Measurements from ENCODE around the gene NT5DC3. TPM values are rescaled to one million over a fixed set of nuclear protein-coding genes. Genes with fewer than 3 reads are reported as not detected.

The NT5DC3 gene
- total RNA-seq: 3.9 and 13.8 TPM in 2 replicates

GRCh38 chr12:103840876-103841689 lies at the start of gene NT5DC3:
NT5DC3 (minus strand) TSS chr12:103841234; CDS start chr12:103841156, 78 bp downstream.

Other genes with a start within 250 kb of the NT5DC3 start
- gene HSP90B1, start 89.2 kb upstream of the NT5DC3 start, total RNA-seq: 2,322 and 2,701 TPM in 2 replicates
- 27.6 and 28.2 TPM in 2 replicates for gene TDG, start 124.6 kb upstream of the NT5DC3 start, total RNA-seq
- 29.2 and 74.8 TPM in 2 replicates for gene GLT8D2, start 209.0 kb upstream of the NT5DC3 start, total RNA-seq
- 24.4 and 30.3 TPM in 2 replicates for gene HCFC2, start 223.3 kb upstream of the NT5DC3 start, total RNA-seq

All from smooth muscle cell of the umbilical artery (primary cell).